GM19452 (cell line): ENCODE data around the gene ZNF425.
"Not testable (repeated sequence)": the region's sequence is repeated elsewhere in the genome, so short reads cannot be mapped to it uniquely, and the experiment has no call there.

Experiments used
- ATAC-seq: cut with Tn5 transposase; IDR thresholded peaks from one replicate; pipeline ENCODE4 v1.9.1; 2021; ENCODE audit not compliant: unreplicated experiment

ZNF425 gene

GRCh38 chr7:149125863-149126661 lies at the start of gene ZNF425:
Gene ZNF425 (minus strand): TSS chr7:149126324. CDS start chr7:149126213, 111 bp downstream.
- peak; percentile 84 for ATAC-seq

- ATAC-seq: no peak
Measured at GRCh38 chr7:149175150-149175549, 49.0 kb upstream of the ZNF425 start.

GRCh38 chr7:149172534-149172920 lies 46.4 kb upstream of the ZNF425 start:
- no peak for ATAC-seq

- ATAC-seq: no peak
Measured at GRCh38 chr7:149171892-149172533, 45.9 kb upstream of the ZNF425 start.

- ATAC-seq: no peak
Measured at GRCh38 chr7:149166630-149167352, 40.7 kb upstream of the ZNF425 start.

- no peak for ATAC-seq
Measured at GRCh38 chr7:149166142-149166541, 40.0 kb upstream of the ZNF425 start.

- ATAC-seq: no peak
Measured at GRCh38 chr7:149161241-149161848, 35.2 kb upstream of the ZNF425 start.

- ATAC-seq: no peak
Measured at GRCh38 chr7:149156898-149157297, 30.8 kb upstream of the ZNF425 start.

GRCh38 chr7:149154056-149154455 lies 27.9 kb upstream of the ZNF425 start:
- ATAC-seq: no peak

GRCh38 chr7:149153346-149153745 lies 27.2 kb upstream of the ZNF425 start:
- no peak for ATAC-seq

- no peak for ATAC-seq
Measured at GRCh38 chr7:149150981-149151380, 24.9 kb upstream of the ZNF425 start.

GRCh38 chr7:149147752-149148653 lies 21.9 kb upstream of the ZNF425 start:
- ATAC-seq: peak; percentile 37

GRCh38 chr7:149147072-149147751 lies 21.1 kb upstream of the ZNF425 start, which contains the start of gene ZNF398:
Gene ZNF398 (plus strand): TSS chr7:149147453. CDS start chr7:149147743, 290 bp downstream.
- peak; percentile 74 for ATAC-seq

- ATAC-seq: no peak
Measured at GRCh38 chr7:149145031-149145845, 19.1 kb upstream of the ZNF425 start.

- not testable (repeated sequence) for ATAC-seq
Measured at GRCh38 chr7:149144436-149144922, 18.4 kb upstream of the ZNF425 start.

GRCh38 chr7:149141893-149142292 lies 15.8 kb upstream of the ZNF425 start:
- ATAC-seq: no peak

- ATAC-seq: no peak
Measured at GRCh38 chr7:149140831-149141230, 14.7 kb upstream of the ZNF425 start.

- no peak for ATAC-seq
Measured at GRCh38 chr7:149136118-149136517, 10.0 kb upstream of the ZNF425 start.
